ENCODE data around the gene IQCM.

IQCM gene

DNA sequence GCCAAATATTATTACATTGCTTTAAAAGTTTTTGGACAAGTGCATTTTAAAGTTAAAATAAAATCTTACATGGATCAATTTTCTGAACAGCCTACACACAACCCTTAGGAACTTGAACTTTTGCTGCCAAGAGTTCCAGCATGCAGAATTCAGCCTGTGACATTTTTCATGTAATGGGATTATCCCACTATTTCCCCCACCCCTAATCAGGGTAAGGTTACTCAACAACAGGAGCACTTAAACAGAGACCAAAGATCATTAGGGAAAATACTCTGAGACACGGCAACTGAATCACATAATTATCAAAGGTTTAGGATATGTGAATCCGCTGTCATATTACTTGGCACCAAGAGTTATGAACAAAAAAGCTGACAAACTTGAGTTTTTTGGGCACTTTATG, 47.2 kb downstream of the IQCM start:
- DNase-seq = no peak

- no peak for DNase-seq
Measured at GRCh38 chr4:149766135-149766534, 49.5 kb downstream of the IQCM start.

DNA sequence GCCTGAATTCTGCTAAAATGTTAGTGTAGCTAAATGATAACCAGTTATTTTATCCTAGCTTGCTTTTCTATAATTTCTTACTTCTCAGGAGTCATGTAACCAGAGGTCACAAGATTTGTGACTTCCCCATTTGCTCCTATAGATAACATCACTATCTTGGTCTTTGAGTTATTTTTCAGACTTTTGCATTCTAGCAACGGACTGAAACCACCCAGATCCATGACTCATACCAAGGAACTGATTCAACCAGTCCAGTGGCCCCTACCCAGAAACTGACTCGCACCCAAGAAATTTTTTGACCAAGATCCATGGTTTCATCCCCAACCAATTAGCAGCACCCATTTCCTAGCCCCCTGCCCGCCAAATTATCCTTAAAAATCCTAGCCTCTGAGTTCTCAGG, 50.0 kb downstream of the IQCM start:
- DNase-seq = no peak

DNA sequence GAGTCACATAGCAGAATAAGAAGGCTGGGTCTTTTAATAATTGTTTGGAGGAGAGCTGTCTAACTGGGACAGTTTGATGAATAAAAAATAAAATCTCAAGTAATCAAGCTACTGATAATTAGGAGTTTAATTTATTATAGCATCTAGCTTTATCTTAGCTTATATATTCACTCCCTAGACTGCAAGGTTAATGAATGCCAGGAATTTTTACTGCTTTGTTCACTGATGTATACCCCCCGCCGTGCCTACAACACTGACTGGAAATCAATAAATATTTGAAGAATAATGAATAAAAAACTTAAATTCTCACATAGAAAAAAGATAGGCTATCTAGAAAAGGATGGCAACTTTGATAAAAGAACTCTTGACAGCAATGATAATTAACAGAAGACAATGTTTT, 59.7 kb downstream of the IQCM start:
- no peak for DNase-seq

GRCh38 chr4:149754526-149754925, 61.1 kb downstream of the IQCM start:
- no peak for DNase-seq

DNA sequence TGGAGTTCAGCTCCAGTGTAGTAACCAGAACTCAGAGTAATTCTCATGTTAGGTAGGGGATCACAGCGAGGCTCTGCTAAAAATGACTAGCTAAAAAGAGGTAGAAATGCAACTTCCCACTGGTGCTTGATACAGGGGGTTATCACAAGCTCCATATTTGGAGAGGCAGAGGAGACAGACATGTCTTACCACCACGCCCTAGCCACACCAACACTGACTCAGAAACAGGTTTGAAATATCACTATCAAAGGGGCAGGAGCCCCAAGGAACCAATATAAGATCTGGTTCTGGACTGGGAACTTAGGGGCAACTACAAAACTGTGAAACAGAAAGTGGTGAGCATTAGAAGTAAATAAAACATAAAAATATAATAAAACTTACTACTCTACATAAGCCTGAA, 62.9 kb downstream of the IQCM start:
- DNase-seq = no peak

GRCh38 chr4:149751174-149751573, 64.5 kb downstream of the IQCM start:
- DNase-seq = no peak

GRCh38 chr4:149749784-149750183, 65.9 kb downstream of the IQCM start:
- no peak for DNase-seq

GRCh38 chr4:149747646-149748045, 68.0 kb downstream of the IQCM start:
- no peak for DNase-seq

GRCh38 chr4:149746276-149746675, 69.4 kb downstream of the IQCM start:
- no peak for DNase-seq

- DNase-seq = no peak
Measured at GRCh38 chr4:149741186-149741831, 74.3 kb downstream of the IQCM start.

DNA sequence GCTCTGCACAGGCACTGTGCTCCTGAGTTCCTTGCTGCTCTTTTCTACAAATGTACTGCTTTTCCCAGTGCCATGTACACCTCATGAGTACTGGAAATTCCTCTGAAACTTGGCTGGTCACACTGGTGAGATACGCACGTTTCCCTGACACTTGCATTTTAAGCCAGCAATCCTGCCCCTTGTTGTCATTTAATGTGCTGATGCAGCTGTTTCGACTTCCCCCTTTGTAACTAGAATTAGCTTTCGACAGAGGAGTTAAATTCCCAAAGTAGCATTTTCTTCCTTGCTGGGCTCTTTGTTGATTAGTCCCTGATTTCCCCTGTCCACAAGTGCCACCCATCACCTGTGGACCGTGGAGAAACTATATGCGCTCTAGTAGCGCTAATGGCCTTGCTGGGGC, 77.5 kb downstream of the IQCM start:
- no peak for DNase-seq

DNA sequence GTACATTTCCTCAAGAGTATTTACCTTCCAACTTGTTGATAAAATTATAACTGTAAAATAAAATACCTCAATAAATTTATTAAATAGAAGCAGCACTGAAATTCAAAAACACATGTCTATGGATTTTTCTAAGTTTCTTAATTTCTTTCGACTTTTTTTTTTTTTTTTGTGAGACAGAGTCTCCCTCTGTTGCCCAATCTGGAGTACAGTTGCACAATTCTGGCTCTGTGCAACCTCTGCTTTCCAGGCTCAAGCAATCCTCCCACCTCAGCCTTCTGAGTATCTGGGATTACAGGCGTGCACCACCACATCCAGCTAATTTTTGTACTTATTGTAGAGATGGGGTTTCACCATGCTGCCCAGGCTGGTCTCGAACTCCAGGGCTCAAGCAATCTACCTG, 79.8 kb downstream of the IQCM start:
- DNase-seq = no peak

- no peak for DNase-seq
Measured at GRCh38 chr4:149728444-149728843, 87.2 kb downstream of the IQCM start.

DNA sequence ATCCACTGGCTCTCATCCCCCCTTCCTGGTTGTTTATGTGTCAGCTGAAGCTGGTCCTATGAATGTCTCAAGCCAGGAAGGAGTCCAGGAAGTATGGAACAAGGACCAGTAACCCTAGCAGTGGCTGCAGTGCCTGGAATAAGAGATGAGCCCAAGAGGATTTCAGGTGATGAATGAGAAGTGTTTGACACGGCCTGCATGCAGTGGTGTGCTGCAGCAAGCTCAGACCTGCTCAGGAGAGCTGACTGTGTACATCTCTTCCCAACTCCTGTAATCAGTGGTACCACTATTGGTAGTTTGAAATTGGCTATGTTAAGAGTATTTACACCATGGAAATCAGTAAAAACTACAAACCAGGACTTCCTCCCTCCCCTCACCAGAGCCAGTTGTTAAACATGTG, 88.0 kb downstream of the IQCM start:
- DNase-seq = no peak

GRCh38 chr4:149723065-149723464, 92.6 kb downstream of the IQCM start:
- DNase-seq = no peak

DNA sequence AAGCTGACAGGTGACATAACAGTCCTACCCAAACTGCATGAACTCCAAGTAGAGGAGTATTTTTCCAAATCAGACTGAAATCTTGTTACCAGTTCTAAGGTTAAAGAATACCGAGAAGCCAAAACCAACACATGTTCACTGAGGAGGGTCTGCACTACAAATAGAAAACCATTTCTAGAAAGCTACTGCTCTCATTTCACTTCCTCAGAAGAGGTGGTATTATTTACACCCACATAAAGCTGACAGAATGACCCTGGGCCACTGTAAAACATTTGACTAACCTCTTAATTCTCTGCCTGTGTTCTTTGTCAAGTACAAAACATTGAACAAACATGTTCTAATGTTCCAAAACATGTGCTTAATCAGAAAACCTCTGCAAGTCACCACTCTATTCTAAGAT, 95.8 kb downstream of the IQCM start:
- DNase-seq = no peak

DNA sequence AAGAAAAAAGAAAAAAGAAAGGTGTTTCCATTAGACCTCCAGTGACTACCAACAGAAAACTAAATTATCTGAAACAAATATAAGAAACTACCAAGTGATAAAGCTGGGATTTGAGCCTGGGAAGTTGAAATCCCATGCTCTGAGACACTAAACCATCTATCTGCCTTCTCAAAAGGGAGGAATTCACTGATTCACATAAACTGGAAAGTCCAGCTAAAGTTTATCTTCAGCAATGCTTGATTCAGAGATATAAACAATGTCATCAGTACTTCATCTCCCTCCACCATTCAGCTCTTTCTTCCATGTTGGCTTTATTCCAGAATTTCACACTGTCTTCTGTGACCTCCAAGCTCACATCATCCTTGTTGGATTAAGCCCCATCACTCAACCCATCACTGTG, 96.3 kb downstream of the IQCM start:
- DNase-seq = no peak

- DNase-seq = no peak
Measured at GRCh38 chr4:149718500-149718899, 97.1 kb downstream of the IQCM start.

DNA sequence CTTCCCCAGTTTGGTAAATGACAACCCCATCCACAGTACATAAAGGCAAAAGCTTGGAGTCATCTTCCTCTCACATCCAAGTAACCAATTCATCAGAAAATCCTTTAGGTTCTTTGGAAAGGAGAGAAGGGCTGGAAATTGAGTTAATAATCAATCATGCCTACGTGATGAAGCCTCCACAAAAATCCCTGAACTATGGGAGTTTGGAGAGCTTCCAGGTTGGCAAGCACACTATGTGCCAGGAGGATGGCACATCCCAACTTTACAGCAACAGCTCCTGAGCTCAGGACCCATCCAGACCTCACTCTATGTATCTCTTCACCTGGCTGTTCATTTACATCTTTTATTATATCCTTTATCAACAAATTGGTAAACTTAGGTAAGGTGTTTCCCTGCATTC, 98.9 kb downstream of the IQCM start:
- DNase-seq = no peak

DNA sequence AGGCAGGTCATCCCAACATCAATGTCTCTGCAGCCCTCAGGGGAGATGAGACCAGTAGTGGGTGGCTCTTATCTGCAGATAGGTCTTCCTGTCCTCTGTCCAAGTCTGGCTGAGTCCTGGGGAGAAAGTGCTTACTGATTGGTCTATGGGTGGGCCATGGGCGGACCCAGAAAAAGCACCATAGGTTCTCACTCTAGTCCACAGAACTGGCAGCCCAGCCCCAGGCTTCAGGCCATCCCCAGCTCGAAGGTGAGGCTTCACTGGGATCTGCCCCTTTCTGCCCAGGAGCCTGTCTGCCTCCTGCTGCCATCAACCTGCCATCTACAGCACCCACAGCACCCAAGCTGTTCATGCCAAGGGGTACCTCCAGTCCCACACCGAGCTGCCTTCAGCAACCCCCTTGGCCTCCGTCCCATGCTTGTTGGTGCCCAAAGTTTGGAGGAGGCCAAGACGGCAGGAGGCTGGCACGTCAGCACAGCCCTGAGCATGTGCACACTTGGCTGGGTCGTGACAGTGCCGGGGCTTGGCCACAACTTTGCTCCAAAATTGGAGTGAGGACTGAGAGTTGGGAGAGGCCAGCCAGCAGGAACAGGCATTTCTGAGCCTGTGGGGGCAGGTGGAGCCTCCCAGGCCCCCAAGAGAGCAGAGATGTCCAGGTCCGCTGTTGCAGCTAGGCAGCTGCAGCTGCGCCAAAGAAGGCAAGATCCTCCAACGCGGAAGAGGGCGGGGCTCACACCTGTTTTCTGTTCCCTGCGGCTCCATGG, 99.6 kb downstream of the IQCM start:
- DNase-seq = no peak

GRCh38 chr4:149713031-149713430, 102.6 kb downstream of the IQCM start:
- DNase-seq = no peak

DNA sequence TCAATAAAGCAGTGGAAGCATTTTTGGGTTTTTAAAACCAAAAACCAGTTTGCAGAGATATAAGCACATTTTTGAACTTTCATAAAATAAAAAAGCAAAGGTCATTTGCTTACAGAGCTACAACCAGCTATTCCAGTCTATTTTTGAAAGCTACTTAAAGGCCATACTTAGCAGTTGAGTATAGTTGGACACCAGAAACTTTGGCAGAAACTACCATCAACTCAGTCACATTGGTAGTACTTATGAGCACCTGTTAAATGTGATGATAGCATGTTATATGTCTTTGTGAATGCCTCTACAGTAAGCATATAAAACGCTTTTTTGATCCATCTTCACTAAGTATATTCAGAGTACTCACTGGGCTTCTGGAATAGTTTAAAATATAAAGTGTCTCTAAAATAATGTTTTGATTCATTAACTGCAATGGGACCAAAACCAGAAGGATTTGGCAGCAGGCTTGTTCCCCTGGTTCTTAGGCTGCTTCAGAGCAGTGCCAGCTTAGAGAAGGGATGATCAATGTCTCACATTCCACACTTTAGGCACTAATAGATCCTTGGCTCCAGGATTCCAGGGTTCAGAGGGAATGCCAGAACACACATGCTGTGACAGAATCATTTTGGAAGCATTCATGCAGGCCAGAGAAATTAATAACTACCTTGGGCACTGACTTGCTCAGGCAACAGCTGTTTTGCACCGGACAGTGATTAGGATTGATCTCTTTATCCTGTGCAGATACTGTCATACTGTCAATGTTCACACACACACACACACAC, 103.9 kb downstream of the IQCM start:
- DNase-seq = no peak

GRCh38 chr4:149709640-149710039, 106.0 kb downstream of the IQCM start:
- DNase-seq = no peak
